Fibroblast of villous mesenchyme (primary cell): ENCODE results near the gene SCARB1. TPM values are rescaled to one million over a fixed set of nuclear protein-coding genes. Genes with fewer than 3 reads are reported as not detected.

Experiments used
- DNase-seq: peaks from one replicate; pipeline ENCODE4 v3.0.0-alpha.2; 2010; ENCODE audit warnings: low read depth
- H3K4me3 ChIP-seq: 2 replicates; pipeline ENCODE4 v1.5.1; 2011; ENCODE audit warnings: low read depth, mild to moderate bottlenecking, low read length
- total RNA-seq: library from RNA; depleted of rRNA; stranded (reverse); fragments of >200 nt; gene quantifications from 2 replicates; pipeline ENCODE4 v1.2.3, GENCODE V29; 2012
- TF ChIP-seq, protein P1 (sequence below): IDR thresholded peaks from 2 replicates; pipeline ENCODE4 v1.5.1; 2012; ENCODE audit warnings: low read depth, mild to moderate bottlenecking, low read length; ENCODE audit not compliant: insufficient read depth

The SCARB1 gene
- total RNA-seq, 1 donor: 28.5 TPM

DNA sequence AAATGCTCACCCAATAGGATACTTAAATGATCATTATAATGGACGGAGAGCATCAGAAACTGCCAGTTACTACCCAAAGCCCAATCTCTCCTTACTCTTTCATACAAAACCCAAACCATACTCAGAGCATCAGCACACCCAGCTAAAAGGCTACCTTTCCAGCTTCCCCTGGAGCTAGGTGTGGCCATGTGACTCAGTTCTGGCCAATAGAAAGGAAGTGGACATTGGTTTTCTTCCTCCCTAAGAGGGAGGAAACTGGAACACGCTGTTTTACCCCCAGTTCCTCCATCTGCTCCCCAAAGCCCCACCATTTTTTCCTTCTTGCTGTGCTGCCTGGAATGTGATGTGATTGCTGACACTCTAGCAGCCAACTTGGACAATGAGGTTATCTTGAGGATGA lies 50.7 kb downstream of the SCARB1 start:
- no peak for DNase-seq
- TF ChIP-seq, protein P1, sequence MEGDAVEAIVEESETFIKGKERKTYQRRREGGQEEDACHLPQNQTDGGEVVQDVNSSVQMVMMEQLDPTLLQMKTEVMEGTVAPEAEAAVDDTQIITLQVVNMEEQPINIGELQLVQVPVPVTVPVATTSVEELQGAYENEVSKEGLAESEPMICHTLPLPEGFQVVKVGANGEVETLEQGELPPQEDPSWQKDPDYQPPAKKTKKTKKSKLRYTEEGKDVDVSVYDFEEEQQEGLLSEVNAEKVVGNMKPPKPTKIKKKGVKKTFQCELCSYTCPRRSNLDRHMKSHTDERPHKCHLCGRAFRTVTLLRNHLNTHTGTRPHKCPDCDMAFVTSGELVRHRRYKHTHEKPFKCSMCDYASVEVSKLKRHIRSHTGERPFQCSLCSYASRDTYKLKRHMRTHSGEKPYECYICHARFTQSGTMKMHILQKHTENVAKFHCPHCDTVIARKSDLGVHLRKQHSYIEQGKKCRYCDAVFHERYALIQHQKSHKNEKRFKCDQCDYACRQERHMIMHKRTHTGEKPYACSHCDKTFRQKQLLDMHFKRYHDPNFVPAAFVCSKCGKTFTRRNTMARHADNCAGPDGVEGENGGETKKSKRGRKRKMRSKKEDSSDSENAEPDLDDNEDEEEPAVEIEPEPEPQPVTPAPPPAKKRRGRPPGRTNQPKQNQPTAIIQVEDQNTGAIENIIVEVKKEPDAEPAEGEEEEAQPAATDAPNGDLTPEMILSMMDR: no peak
- no peak overlapping the region for H3K4me3 ChIP-seq

DNA sequence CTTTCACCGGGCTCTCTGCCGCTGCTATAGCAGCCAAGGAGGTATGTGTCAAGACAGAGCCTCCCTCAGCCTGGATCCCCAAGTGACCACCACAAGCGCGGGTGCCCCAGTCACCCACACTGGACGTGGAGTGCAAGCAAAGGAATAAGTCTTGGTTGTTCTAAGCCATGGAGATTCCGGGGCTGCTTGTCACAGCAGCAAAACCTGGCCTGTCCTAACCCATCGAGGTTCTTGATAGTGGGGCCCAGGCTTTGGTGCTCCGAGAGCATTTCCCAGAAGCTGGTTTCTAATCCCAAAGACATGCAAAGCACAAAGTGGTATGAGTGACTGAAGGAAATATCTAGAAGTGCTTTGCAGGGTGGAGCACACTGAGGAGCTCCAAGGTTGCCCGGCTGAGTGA lies 51.3 kb downstream of the SCARB1 start:
- TF ChIP-seq, protein P1: no peak
- DNase-seq: no peak
- no peak overlapping the region for H3K4me3 ChIP-seq

DNA sequence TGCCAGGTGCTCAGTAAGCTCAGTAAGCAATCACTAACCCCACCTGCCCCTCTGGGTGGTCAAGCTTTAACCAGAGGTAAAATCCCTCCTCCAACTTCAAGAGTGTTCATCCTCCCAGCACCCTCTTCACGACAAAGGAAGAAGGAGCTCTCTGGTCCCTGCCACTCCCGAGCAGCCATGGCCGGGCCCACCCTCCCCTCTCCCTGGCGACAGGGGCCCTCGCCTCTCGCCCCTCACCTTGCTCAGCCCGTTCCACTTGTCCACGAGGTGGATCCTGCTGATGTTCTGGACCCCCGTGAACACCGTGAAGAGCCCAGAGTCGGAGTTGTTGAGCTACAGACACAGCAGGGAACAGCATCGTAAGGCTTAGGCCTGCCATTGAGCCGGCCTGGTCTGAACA lies 52.0 kb downstream of the SCARB1 start:
- TF ChIP-seq, protein P1: no peak
- no peak for DNase-seq
- no peak overlapping the region for H3K4me3 ChIP-seq

DNA sequence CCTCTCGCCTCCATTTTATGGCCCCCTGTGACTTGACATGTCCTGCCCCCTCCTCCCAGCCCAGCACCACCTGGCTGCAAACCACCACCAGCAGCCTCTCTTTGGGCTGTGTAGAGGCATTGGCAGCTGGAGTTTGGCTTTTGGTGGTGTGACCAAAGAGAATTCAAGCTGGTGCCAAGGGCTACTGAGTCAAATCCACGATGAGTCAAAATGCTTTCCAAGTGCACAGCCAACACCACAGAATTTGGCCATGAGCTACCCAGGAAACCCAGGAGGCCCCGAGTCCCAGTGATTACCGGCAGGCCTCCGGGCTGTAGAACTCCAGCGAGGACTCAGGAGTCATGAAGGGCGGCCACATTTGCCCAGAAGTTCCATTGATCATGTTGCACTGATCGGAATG lies 53.8 kb downstream of the SCARB1 start:
- no peak for DNase-seq
- H3K4me3 ChIP-seq: no peak overlapping the region
- TF ChIP-seq, protein P1: no peak

GRCh38 chr12:124809391-124809790 lies 54.3 kb downstream of the SCARB1 start:
- DNase-seq: no peak
- TF ChIP-seq, protein P1: no peak
- H3K4me3 ChIP-seq: no peak overlapping the region

GRCh38 chr12:124808272-124808671 lies 55.4 kb downstream of the SCARB1 start:
- TF ChIP-seq, protein P1: no peak
- H3K4me3 ChIP-seq: no peak overlapping the region
- no peak for DNase-seq

GRCh38 chr12:124805876-124806668 lies 57.6 kb downstream of the SCARB1 start:
- H3K4me3 ChIP-seq: no peak overlapping the region
- TF ChIP-seq, protein P1: no peak
- DNase-seq: no peak
